Sigmoid colon (tissue), 3 donors: ENCODE measurements around the gene BST1.

Experiments
- POLR2A ChIP-seq, 2 donors: fragments of 450-650 bp; IDR thresholded peaks; one replicate each; pipeline ENCODE4 v1.6.1; 2016; ENCODE audit warnings: antibody characterized with exemption in 2 of 2, mild to moderate bottlenecking in 2 of 2, moderate library complexity in 2 of 2
- TF ChIP-seq, protein P1 (sequence below), 4 experiments: fragments of 450-650 bp in 3 of 4; fragments of 200-600 bp in 1 of 4; IDR thresholded peaks; one replicate each; pipeline ENCODE4 v1.5.1; 2016 to 2019; ENCODE audit warnings: antibody characterized with exemption in 4 of 4, mild to moderate bottlenecking in 3 of 4, moderate library complexity in 2 of 4

- TF ChIP-seq, protein P1, sequence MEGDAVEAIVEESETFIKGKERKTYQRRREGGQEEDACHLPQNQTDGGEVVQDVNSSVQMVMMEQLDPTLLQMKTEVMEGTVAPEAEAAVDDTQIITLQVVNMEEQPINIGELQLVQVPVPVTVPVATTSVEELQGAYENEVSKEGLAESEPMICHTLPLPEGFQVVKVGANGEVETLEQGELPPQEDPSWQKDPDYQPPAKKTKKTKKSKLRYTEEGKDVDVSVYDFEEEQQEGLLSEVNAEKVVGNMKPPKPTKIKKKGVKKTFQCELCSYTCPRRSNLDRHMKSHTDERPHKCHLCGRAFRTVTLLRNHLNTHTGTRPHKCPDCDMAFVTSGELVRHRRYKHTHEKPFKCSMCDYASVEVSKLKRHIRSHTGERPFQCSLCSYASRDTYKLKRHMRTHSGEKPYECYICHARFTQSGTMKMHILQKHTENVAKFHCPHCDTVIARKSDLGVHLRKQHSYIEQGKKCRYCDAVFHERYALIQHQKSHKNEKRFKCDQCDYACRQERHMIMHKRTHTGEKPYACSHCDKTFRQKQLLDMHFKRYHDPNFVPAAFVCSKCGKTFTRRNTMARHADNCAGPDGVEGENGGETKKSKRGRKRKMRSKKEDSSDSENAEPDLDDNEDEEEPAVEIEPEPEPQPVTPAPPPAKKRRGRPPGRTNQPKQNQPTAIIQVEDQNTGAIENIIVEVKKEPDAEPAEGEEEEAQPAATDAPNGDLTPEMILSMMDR (IDR thresholded peaks at IDR 0.05), result no peak
- TF ChIP-seq POLR2A (IDR thresholded peaks at IDR 0.05), result no peak
Observed at GRCh38 chr4:15702941-15703403, at the start of gene BST1.
